PC-3 (cell line): Measurements from ENCODE around the gene ST3GAL5. TPM values are rescaled to one million over a fixed set of nuclear protein-coding genes. Genes with fewer than 3 reads are reported as not detected.

Experiments used
- ATAC-seq: fragments of 200-7000 bp; cut with Tn5 transposase; 2 replicates; pipeline ENCODE4 v1.9.1; 2020; ENCODE audit warnings: mild to moderate bottlenecking, moderate library complexity
- BruUV-seq: library from RNA; stranded (reverse); fragments of 400-500 nt; replicated peaks from 2 replicates; lab custom pipeline; 2021; lab: Mats Ljungman, UMichigan
- CTCF ChIA-PET: fragments of 300-600 bp; sonication (Branson Sonifier 250); formaldehyde crosslinking; loops from one replicate; lab custom pipeline; 2022; ENCODE audit warnings: antibody characterized with exemption; lab: Charles Lee
- POLR2A ChIA-PET: fragments of 300-600 bp; sonication (Branson Sonifier 250); formaldehyde crosslinking; loops from one replicate; lab custom pipeline; 2022; ENCODE audit warnings: antibody characterized with exemption; ENCODE audit not compliant: unreplicated experiment; lab: Charles Lee
- DNase-seq: peaks from one replicate; pipeline ENCODE4 v3.0.0-alpha.2; 2015
- H2AFZ ChIP-seq: fragments of 300-600 bp; sonication (generic); 2 replicates; pipeline ENCODE4 v1.6.0; 2016; ENCODE audit warnings: antibody characterized with exemption, low read length
- H3F3A ChIP-seq: fragments of 300-600 bp; sonication (generic); one replicate; pipeline ENCODE4 v1.6.0; 2017; ENCODE audit warnings: antibody characterized with exemption, low read length, control low read depth, mild to moderate bottlenecking; ENCODE audit not compliant: unreplicated experiment
- H3K27ac ChIP-seq: fragments of 300-600 bp; sonication (generic); 2 replicates; pipeline ENCODE4 v1.5.1; 2016; ENCODE audit warnings: mild to moderate bottlenecking, low read length
- H3K27me3 ChIP-seq: fragments of 300-600 bp; sonication (generic); 2 replicates; pipeline ENCODE4 v1.6.1; 2016; ENCODE audit warnings: low read length, mixed read lengths
- H3K36me3 ChIP-seq: fragments of 300-600 bp; sonication (generic); 2 replicates; pipeline ENCODE4 v1.6.1; 2016; ENCODE audit warnings: low read depth, mixed run types, low read length, mixed read lengths
- H3K4me1 ChIP-seq: fragments of 300-600 bp; sonication (generic); 2 replicates; pipeline ENCODE4 v1.5.1; 2016; ENCODE audit warnings: low read length; ENCODE audit not compliant: insufficient read depth
- H3K4me2 ChIP-seq: fragments of 300-600 bp; sonication (generic); 2 replicates; pipeline ENCODE4 v1.6.0; 2016; ENCODE audit warnings: low read length
- H3K4me3 ChIP-seq: fragments of 300-600 bp; sonication (generic); 2 replicates; pipeline ENCODE4 v1.5.1; 2016; ENCODE audit warnings: mild to moderate bottlenecking, low read length, mixed read lengths
- H3K79me2 ChIP-seq: fragments of 300-600 bp; sonication (generic); 2 replicates; pipeline ENCODE4 v1.6.1; 2017; ENCODE audit warnings: low read length, mixed read lengths
- H3K9ac ChIP-seq: fragments of 300-600 bp; sonication (generic); 2 replicates; pipeline ENCODE4 v1.6.0; 2016; ENCODE audit warnings: mild to moderate bottlenecking, low read length
- H3K9me2 ChIP-seq: fragments of 300-600 bp; sonication (generic); replicated peaks from 2 replicates; pipeline ENCODE4 v1.6.1; 2016; ENCODE audit warnings: mixed run types, low read length, mixed read lengths
- H3K9me3 ChIP-seq: fragments of 300-600 bp; sonication (generic); 2 replicates; pipeline ENCODE4 v1.6.1; 2016; ENCODE audit warnings: low read length, mixed read lengths
- H4K20me1 ChIP-seq: fragments of 300-600 bp; sonication (generic); 2 replicates; pipeline ENCODE4 v1.6.1; 2016; ENCODE audit warnings: low read length, mixed read lengths
- EZH2 ChIP-seq: fragments of 300-600 bp; sonication (generic); IDR thresholded peaks from one replicate; pipeline ENCODE4 v1.6.1; 2017; ENCODE audit warnings: antibody characterized with exemption, mild to moderate bottlenecking, low read length; ENCODE audit not compliant: unreplicated experiment
- EZH2phosphoT487 ChIP-seq: fragments of 300-600 bp; sonication (generic); IDR thresholded peaks from 2 replicates; pipeline ENCODE4 v1.6.1; 2018; ENCODE audit warnings: mild to moderate bottlenecking, antibody characterized with exemption, low read length, borderline replicate concordance
- intact Hi-C: fragments of 100-400 bp; cut with micrococcal nuclease; formaldehyde crosslinking; loops from 2 replicates; pipeline ENCODE4 v1.9.0; 2023
- total RNA-seq: library from RNA; depleted of rRNA; stranded (reverse); fragments of >200 nt; gene quantifications from 2 replicates; pipeline ENCODE4 v1.2.3, GENCODE V29; 2014
- TF ChIP-seq, protein P1 (sequence below): fragments of 300-600 bp; sonication (generic); conservative IDR thresholded peaks from 2 replicates; pipeline ENCODE4 v1.5.1; 2017; ENCODE audit warnings: antibody characterized with exemption, low read depth, mild to moderate bottlenecking, low read length

Gene ST3GAL5
- total RNA-seq, 1 experiment from 2014 or later, result 0.87 TPM

DNA sequence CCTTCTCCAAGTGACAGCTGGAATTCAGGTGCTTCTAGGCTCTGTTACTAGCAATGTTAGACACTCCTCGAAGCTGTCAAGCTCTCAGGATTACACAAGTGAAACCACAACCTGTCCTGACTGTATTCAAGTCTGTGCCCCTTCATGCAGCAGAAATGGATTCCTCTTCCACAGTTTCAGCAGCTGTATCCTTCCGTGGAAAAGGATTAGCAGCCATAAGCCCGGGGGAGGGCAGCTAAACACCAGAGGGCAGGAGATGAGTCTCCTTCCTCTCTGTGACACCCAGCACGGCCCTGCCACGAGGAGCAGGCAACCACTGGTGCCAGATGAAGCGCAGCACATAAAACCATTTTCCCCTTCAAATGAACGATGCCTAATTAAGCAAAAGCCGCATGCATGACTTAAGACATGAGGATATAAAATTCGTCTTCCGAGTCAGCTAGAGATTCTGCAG lies 1.2 kb downstream of the ST3GAL5 start:
- Histone ChIP-seq H3K9me3 (no peaks in the 10 kb centered on the region), H3K36me3 (no peaks in the 10 kb centered on the region), H3F3A (no peaks in the 10 kb centered on the region), H3K4me1 (peaks cover 25% of the 10 kb centered on the region), H3K9ac (no peak overlapping the region), H2AFZ (peak overlapping the region; percentile 99), H3K27ac (no peak overlapping the region), H3K9me2 (no peaks in the 10 kb centered on the region), H4K20me1 (no peaks in the 10 kb centered on the region), H3K27me3 (no peaks in the 10 kb centered on the region), H3K4me2 (peak overlapping the region; percentile 98), H3K79me2 (no peaks in the 10 kb centered on the region), H3K4me3 (peak overlapping the region; percentile 84)
- ATAC-seq, result peak; percentile 45
- BruUV-seq, result no TSS peak
- intact Hi-C loops, result loop anchor here (2.0 to 5.0 kb wide), 4 partner anchors 61 to 195 kb away; no protein-coding TSS in a partner anchor
- peak; percentile 34 for DNase-seq
- ChIA-PET POLR2A (no interaction called here), CTCF (interaction anchor here (1.7 kb wide), 1 partner anchor 60 kb away, joined by 9 read pairs; no protein-coding TSS in a partner anchor)
- TF ChIP-seq EZH2 (no peak), EZH2phosphoT487 (no peak)
- TF ChIP-seq, protein P1, sequence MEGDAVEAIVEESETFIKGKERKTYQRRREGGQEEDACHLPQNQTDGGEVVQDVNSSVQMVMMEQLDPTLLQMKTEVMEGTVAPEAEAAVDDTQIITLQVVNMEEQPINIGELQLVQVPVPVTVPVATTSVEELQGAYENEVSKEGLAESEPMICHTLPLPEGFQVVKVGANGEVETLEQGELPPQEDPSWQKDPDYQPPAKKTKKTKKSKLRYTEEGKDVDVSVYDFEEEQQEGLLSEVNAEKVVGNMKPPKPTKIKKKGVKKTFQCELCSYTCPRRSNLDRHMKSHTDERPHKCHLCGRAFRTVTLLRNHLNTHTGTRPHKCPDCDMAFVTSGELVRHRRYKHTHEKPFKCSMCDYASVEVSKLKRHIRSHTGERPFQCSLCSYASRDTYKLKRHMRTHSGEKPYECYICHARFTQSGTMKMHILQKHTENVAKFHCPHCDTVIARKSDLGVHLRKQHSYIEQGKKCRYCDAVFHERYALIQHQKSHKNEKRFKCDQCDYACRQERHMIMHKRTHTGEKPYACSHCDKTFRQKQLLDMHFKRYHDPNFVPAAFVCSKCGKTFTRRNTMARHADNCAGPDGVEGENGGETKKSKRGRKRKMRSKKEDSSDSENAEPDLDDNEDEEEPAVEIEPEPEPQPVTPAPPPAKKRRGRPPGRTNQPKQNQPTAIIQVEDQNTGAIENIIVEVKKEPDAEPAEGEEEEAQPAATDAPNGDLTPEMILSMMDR, result peak; percentile 29; the same call in 1 of the 2 replicates

DNA sequence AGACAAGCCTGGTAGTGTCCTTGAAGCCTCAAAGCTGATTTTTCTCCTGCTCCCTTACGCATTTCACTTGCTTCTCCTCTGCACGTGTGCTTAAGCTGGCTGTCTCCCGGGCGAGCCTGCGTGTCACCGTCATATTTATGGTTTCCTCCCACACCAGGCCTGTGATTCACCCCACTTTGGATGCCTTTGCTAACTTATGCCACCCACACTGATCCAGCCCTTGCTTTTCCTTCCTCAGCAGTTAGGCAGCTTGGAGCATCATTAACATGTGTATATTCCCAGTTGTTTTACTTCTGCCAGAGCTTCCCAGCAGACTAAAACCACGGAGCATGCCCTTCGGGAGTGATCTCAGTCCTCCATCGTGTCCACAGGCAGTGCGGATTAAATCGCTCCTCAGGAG lies 2.2 kb downstream of the ST3GAL5 start:
- CTCF ChIA-PET, result interaction anchor here (1.7 kb wide), 1 partner anchor 59 kb away, joined by 9 read pairs; no protein-coding TSS in a partner anchor

More for the DNA sequence above, 2.2 kb downstream of the ST3GAL5 start:
- TF ChIP-seq, protein P1, result no peak
- no peak for TF ChIP-seq EZH2phosphoT487
- TF ChIP-seq EZH2, result no peak
- H3K27ac ChIP-seq, result no peak overlapping the region
- H3K4me2 ChIP-seq, result peak overlapping the region; percentile 98; the same call in 1 of the 2 replicates
- peaks cover 25% of the 10 kb centered on the region for H3K4me1 ChIP-seq
- intact Hi-C loops, result loop anchor here (2.0 to 5.0 kb wide), 3 partner anchors 124 to 196 kb away; no protein-coding TSS in a partner anchor
- ATAC-seq (peak; percentile 32), DNase-seq (peak; percentile 56)
- H3K9me2 ChIP-seq, result no peaks in the 10 kb centered on the region
- no TSS peak for BruUV-seq
- H3K27me3 ChIP-seq, result no peaks in the 10 kb centered on the region
- no peak overlapping the region for H3K9ac ChIP-seq
- H3F3A ChIP-seq, result no peaks in the 10 kb centered on the region
- no peak overlapping the region for H2AFZ ChIP-seq
- H3K9me3 ChIP-seq, result no peaks in the 10 kb centered on the region
- H3K79me2 ChIP-seq, result no peaks in the 10 kb centered on the region
- no peak overlapping the region for H3K4me3 ChIP-seq
- no peaks in the 10 kb centered on the region for H3K36me3 ChIP-seq
- POLR2A ChIA-PET, result no interaction called here
- H4K20me1 ChIP-seq, result no peaks in the 10 kb centered on the region
